Astrocyte (in vitro differentiated cells and primary cell): Measurements from ENCODE around the gene RANBP1. TPM values are rescaled to one million over a fixed set of nuclear protein-coding genes. Genes with fewer than 3 reads are reported as not detected.
A peak's percentile ranks its signal among the peaks of the same experiment; 100 is the strongest.

Source experiments
- DNase-seq: peaks from one replicate; pipeline ENCODE4 v3.0.0-alpha.2; 2010; ENCODE audit warnings: low read depth
- FAIRE-seq: peaks from 2 replicates; lab custom pipeline; 2011; peaks lifted over from hg19 to GRCh38; lab: Jason Lieb, UNC
- H2AFZ ChIP-seq: 2 replicates; pipeline ENCODE4 v1.6.0; 2012; ENCODE audit warnings: low read depth, low read length, inconsistent platforms
- H3K27ac ChIP-seq: 2 replicates; pipeline ENCODE4 v1.5.1; 2011; ENCODE audit warnings: low read depth, low read length, inconsistent platforms
- H3K27me3 ChIP-seq: 2 replicates; pipeline ENCODE4 v1.6.0; 2011; ENCODE audit warnings: low read length, inconsistent platforms; ENCODE audit not compliant: insufficient read depth
- H3K36me3 ChIP-seq: 2 replicates; pipeline ENCODE4 v1.5.1; 2011; ENCODE audit warnings: low read length, inconsistent platforms; ENCODE audit not compliant: insufficient read depth
- H3K4me1 ChIP-seq: 2 replicates; pipeline ENCODE4 v1.5.1; 2011; ENCODE audit warnings: low read length, inconsistent platforms; ENCODE audit not compliant: insufficient read depth
- H3K4me2 ChIP-seq: 2 replicates; pipeline ENCODE4 v1.6.0; 2012; ENCODE audit warnings: low read length, inconsistent platforms
- H3K4me3 ChIP-seq: 2 replicates; pipeline ENCODE4 v1.5.1; 2011; ENCODE audit warnings: low read depth, mild to moderate bottlenecking, low read length, inconsistent platforms; ENCODE audit not compliant: insufficient read depth
- H3K79me2 ChIP-seq: 2 replicates; pipeline ENCODE4 v1.6.0; 2012; ENCODE audit warnings: mild to moderate bottlenecking, low read length, inconsistent platforms; ENCODE audit not compliant: insufficient read depth
- H3K9ac ChIP-seq: 2 replicates; pipeline ENCODE4 v1.6.0; 2012; ENCODE audit warnings: mild to moderate bottlenecking, low read length, inconsistent platforms
- H3K9me3 ChIP-seq: 2 replicates; pipeline ENCODE4 v1.5.1; 2012; ENCODE audit warnings: low read depth, mild to moderate bottlenecking, low read length, inconsistent platforms; ENCODE audit not compliant: insufficient read depth
- H4K20me1 ChIP-seq: 2 replicates; pipeline ENCODE4 v1.6.0; 2012; ENCODE audit warnings: low read length, inconsistent platforms; ENCODE audit not compliant: insufficient read depth
- H3K27ac Mint-ChIP-seq: one replicate; pipeline ENCODE4 v1.8.0; 2021; ENCODE audit warnings: mild to moderate bottlenecking, mixed read lengths; ENCODE audit not compliant: unreplicated experiment
- H3K27me3 Mint-ChIP-seq: one replicate; pipeline ENCODE4 v1.8.0; 2021; ENCODE audit warnings: low read depth, mixed read lengths; ENCODE audit not compliant: unreplicated experiment
- H3K36me3 Mint-ChIP-seq: one replicate; pipeline ENCODE4 v1.8.0; 2021; ENCODE audit warnings: low read depth, mixed read lengths; ENCODE audit not compliant: unreplicated experiment
- H3K4me1 Mint-ChIP-seq: one replicate; pipeline ENCODE4 v1.8.0; 2021; ENCODE audit warnings: low read depth, mixed read lengths; ENCODE audit not compliant: unreplicated experiment
- H3K4me3 Mint-ChIP-seq: one replicate; pipeline ENCODE4 v1.8.0; 2021; ENCODE audit warnings: mild to moderate bottlenecking, moderate library complexity, mixed read lengths; ENCODE audit not compliant: unreplicated experiment
- H3K9me3 Mint-ChIP-seq: one replicate; pipeline ENCODE4 v1.8.0; 2021; ENCODE audit warnings: mild to moderate bottlenecking, mixed read lengths; ENCODE audit not compliant: unreplicated experiment
- CTCF ChIP-seq: IDR thresholded peaks from 2 replicates; pipeline ENCODE4 v1.5.1; 2011; ENCODE audit warnings: low read depth, mild to moderate bottlenecking, inconsistent platforms, low read length, moderate library complexity; ENCODE audit not compliant: insufficient read depth
- EZH2 ChIP-seq: IDR thresholded peaks from 2 replicates; pipeline ENCODE4 v1.6.1; 2012; ENCODE audit warnings: mild to moderate bottlenecking, low read length, inconsistent platforms; ENCODE audit not compliant: insufficient read depth
- total RNA-seq: library from RNA; stranded (reverse); gene quantifications from 2 replicates; pipeline ENCODE4 v1.2.1, GENCODE V29; 2021

Gene RANBP1
- total RNA-seq, 1 donor from 2014 or later, result 164 TPM

GRCh38 chr22:20141186-20142077 is 25.5 kb downstream of the RANBP1 start:
- TF ChIP-seq CTCF (no peak), EZH2 (no peak)
- Histone ChIP-seq H3K4me1 (peaks cover 27% of the 10 kb centered on the region), H4K20me1 (peaks cover 42% of the 10 kb centered on the region), H2AFZ (no peak overlapping the region), H3K36me3 (no peaks in the 10 kb centered on the region), H3K9me3 (no peaks in the 10 kb centered on the region), H3K79me2 (peaks cover 46% of the 10 kb centered on the region), H3K4me2 (peak overlapping the region; percentile 59), H3K4me3 (no peak overlapping the region), H3K27me3 (no peaks in the 10 kb centered on the region), H3K27ac (peak overlapping the region; percentile 62), H3K9ac (peak overlapping the region; percentile 53)
- peaks cover 8% of the 10 kb centered on the region for H3K36me3 Mint-ChIP-seq
- peaks cover 20% of the 10 kb centered on the region for H3K4me1 Mint-ChIP-seq
- H3K4me3 Mint-ChIP-seq, result no peak overlapping the region
- H3K9me3 Mint-ChIP-seq, result no peaks in the 10 kb centered on the region
- FAIRE-seq, result no peak
- H3K27me3 Mint-ChIP-seq, result no peaks in the 10 kb centered on the region
- peak overlapping the region; percentile 12 for H3K27ac Mint-ChIP-seq
- peak; percentile 81 for DNase-seq

DNA sequence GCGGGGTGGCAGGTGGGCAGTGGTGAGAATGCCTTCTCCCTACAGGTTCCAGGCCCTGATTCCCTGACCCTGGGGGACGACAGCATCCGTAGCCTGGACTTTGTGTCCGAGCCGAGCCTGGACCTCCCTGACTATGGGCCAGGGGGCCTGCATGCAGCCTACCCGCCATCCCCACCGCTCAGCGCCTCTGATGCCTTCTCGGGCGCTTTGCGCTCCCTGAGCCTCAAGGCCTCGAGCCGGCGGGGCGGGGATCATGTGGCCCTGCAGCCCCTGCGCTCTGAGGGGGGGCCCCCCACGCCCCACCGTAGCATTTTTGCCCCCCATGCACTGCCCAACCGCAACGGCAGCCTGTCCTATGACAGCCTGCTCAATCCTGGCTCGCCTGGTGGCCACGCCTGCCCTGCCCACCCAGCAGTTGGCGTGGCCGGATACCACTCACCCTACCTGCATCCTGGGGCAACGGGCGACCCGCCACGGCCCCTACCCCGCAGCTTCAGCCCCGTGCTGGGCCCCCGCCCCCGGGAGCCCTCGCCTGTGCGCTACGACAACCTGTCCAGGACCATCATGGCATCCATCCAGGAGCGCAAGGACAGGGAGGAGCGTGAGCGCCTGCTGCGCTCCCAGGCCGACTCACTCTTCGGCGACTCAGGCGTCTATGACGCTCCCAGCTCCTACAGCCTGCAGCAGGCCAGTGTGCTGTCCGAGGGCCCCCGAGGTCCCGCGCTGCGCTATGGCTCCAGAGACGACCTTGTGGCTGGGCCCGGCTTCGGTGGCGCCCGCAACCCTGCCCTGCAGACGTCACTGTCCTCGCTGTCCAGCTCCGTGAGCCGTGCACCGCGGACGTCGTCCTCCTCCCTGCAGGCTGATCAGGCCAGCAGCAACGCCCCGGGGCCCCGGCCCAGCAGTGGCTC is 27.1 kb downstream of the RANBP1 start:
- no peak overlapping the region for H3K4me2 ChIP-seq
- no peaks in the 10 kb centered on the region for H3K36me3 ChIP-seq
- no peak overlapping the region for H3K9ac ChIP-seq
- peaks cover 30% of the 10 kb centered on the region for H4K20me1 ChIP-seq
- DNase-seq, result no peak
- no peak overlapping the region for H2AFZ ChIP-seq
- no peak for FAIRE-seq
- H3K9me3 ChIP-seq, result no peaks in the 10 kb centered on the region
- H3K27ac ChIP-seq, result no peak overlapping the region
- H3K27ac Mint-ChIP-seq, result no peak overlapping the region
- TF ChIP-seq EZH2 (no peak), CTCF (no peak)
- peaks cover 30% of the 10 kb centered on the region for H3K79me2 ChIP-seq
- peaks cover 10% of the 10 kb centered on the region for H3K36me3 Mint-ChIP-seq
- no peaks in the 10 kb centered on the region for H3K9me3 Mint-ChIP-seq
- H3K27me3 Mint-ChIP-seq, result no peaks in the 10 kb centered on the region
- peaks cover 17% of the 10 kb centered on the region for H3K4me1 Mint-ChIP-seq
- H3K27me3 ChIP-seq, result no peaks in the 10 kb centered on the region
- H3K4me1 ChIP-seq, result peaks cover 21% of the 10 kb centered on the region
- H3K4me3 ChIP-seq, result no peak overlapping the region
- H3K4me3 Mint-ChIP-seq, result no peak overlapping the region
